ENCODE measurements around the gene MITD1. TPM values are rescaled to one million over a fixed set of nuclear protein-coding genes. Genes with fewer than 3 reads are reported as not detected.

Gene MITD1
- total and polyA plus RNA-seq, 2 of the 13 experiments (the other 11 are each of a cell fraction or from before 2014, with no cell fraction given) = 17.8 to 43.7 TPM

GRCh38 chr2:99158599-99158998, 22.3 kb downstream of the MITD1 start:
- no peaks in the 10 kb centered on the region; a peak in 1 of 5 replicates for H3K27me3 ChIP-seq (ENCODE audit: control insufficient read depth in 1 of 2, insufficient read depth in 2 of 2, low read length in 2 of 2)
- H3K36me3 ChIP-seq (replicated peaks in 1 of 2; ENCODE audit: control insufficient read depth in 1 of 2, insufficient read depth in 2 of 2, low read length in 2 of 2) = peaks cover 0 to 9% of the 10 kb centered on the region in 2 experiments; a peak in 4 of 5 replicates
- ChIA-PET POLR2A (no interaction called here), CTCF (ENCODE audit: low intra/inter-chr PET ratio, low total read pairs) (no interaction called here)
- 97% methylated on average over 5 of the region's 5 CpGs for WGBS (ENCODE audit: low lambda C conversion rate)
- no peak overlapping the region for H3K4me3 ChIP-seq (replicated peaks in 1 of 3; ENCODE audit: insufficient read depth in 1 of 3, low read depth in 2 of 3, low read length in 3 of 3)
- ATAC-seq (no peak), FAIRE-seq (no peak), DNase-seq (ENCODE audit: low spot score) (no peak)
- BruUV-seq (replicated peaks) = no TSS peak
- no peaks in the 10 kb centered on the region for H3K9me3 ChIP-seq (ENCODE audit: low read length)
- no peak overlapping the region for H2AFZ ChIP-seq (ENCODE audit: low read length)
- H3K79me2 ChIP-seq (ENCODE audit: insufficient read depth, low read length) = peaks cover 18% of the 10 kb centered on the region
- in situ Hi-C loops (cut with HindIII; ENCODE audit: extremely low pct_ligation_motif_present, low pct_unique_long_range_greater_than_20kb) = no loop called here
- no peak overlapping the region for H3K4me2 ChIP-seq (ENCODE audit: low read depth, low read length)
- intact Hi-C loops (cut with micrococcal nuclease; ENCODE audit: unreplicated experiment) = no loop called here
- peaks cover 28% of the 10 kb centered on the region for H3K4me1 ChIP-seq (ENCODE audit: insufficient read depth, low read length)
- H4K20me1 ChIP-seq (ENCODE audit: insufficient read depth, low read length) = no peaks in the 10 kb centered on the region
- H3K27ac ChIP-seq (ENCODE audit: extremely low read length, insufficient read depth, low read length) = no peak overlapping the region
- H3K9ac ChIP-seq (ENCODE audit: insufficient read depth, low read depth, low read length) = no peak overlapping the region
- no peak for TF ChIP-seq FOSL2 (CRISPR knock-in tag; IDR thresholded peaks at IDR 0.05)
- TF ChIP-seq THAP9 (CRISPR knock-in tag; IDR thresholded peaks at IDR 0.05; ENCODE audit: borderline replicate concordance) = no peak
- no peak for TF ChIP-seq SRSF1 (optimal IDR thresholded peaks at IDR 0.05; ENCODE audit: low read depth, low read length)
- TF ChIP-seq ZBTB7A (CRISPR knock-in tag; IDR thresholded peaks at IDR 0.05) = no peak
- no peak for TF ChIP-seq FOXK1 (CRISPR knock-in tag; IDR thresholded peaks at IDR 0.05; ENCODE audit: borderline replicate concordance, low read depth)
- TF ChIP-seq ZBTB7B (CRISPR knock-in tag; IDR thresholded peaks at IDR 0.05) = no peak
- no peak for TF ChIP-seq ATF7 (IDR thresholded peaks at IDR 0.05)
- TF ChIP-seq ATF7 (CRISPR knock-in tag; IDR thresholded peaks at IDR 0.05) = no peak
- TF ChIP-seq ZNF703 (CRISPR knock-in tag; IDR thresholded peaks at IDR 0.05; ENCODE audit: borderline replicate concordance) = no peak
- TF ChIP-seq, protein P1, sequence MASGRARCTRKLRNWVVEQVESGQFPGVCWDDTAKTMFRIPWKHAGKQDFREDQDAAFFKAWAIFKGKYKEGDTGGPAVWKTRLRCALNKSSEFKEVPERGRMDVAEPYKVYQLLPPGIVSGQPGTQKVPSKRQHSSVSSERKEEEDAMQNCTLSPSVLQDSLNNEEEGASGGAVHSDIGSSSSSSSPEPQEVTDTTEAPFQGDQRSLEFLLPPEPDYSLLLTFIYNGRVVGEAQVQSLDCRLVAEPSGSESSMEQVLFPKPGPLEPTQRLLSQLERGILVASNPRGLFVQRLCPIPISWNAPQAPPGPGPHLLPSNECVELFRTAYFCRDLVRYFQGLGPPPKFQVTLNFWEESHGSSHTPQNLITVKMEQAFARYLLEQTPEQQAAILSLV (CRISPR knock-in tag; IDR thresholded peaks at IDR 0.05; ENCODE audit: borderline replicate concordance) = no peak
- TF ChIP-seq RBM22 (optimal IDR thresholded peaks at IDR 0.05; ENCODE audit: low read length) = no peak
- no peak for TF ChIP-seq ZNF672 (CRISPR knock-in tag; IDR thresholded peaks at IDR 0.05)
- no peak for TF ChIP-seq ZSCAN30 (CRISPR knock-in tag; IDR thresholded peaks at IDR 0.05)
- TF ChIP-seq, protein P2, sequence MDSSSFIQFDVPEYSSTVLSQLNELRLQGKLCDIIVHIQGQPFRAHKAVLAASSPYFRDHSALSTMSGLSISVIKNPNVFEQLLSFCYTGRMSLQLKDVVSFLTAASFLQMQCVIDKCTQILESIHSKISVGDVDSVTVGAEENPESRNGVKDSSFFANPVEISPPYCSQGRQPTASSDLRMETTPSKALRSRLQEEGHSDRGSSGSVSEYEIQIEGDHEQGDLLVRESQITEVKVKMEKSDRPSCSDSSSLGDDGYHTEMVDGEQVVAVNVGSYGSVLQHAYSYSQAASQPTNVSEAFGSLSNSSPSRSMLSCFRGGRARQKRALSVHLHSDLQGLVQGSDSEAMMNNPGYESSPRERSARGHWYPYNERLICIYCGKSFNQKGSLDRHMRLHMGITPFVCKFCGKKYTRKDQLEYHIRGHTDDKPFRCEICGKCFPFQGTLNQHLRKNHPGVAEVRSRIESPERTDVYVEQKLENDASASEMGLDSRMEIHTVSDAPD (CRISPR knock-in tag; IDR thresholded peaks at IDR 0.05) = no peak
- TF ChIP-seq, protein P3, sequence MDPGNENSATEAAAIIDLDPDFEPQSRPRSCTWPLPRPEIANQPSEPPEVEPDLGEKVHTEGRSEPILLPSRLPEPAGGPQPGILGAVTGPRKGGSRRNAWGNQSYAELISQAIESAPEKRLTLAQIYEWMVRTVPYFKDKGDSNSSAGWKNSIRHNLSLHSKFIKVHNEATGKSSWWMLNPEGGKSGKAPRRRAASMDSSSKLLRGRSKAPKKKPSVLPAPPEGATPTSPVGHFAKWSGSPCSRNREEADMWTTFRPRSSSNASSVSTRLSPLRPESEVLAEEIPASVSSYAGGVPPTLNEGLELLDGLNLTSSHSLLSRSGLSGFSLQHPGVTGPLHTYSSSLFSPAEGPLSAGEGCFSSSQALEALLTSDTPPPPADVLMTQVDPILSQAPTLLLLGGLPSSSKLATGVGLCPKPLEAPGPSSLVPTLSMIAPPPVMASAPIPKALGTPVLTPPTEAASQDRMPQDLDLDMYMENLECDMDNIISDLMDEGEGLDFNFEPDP (CRISPR knock-in tag; conservative IDR thresholded peaks at IDR 0.05) = no peak
- TF ChIP-seq ETV5 (CRISPR knock-in tag; IDR thresholded peaks at IDR 0.05; ENCODE audit: borderline replicate concordance) = no peak
- no peak for TF ChIP-seq BRCA1 (CRISPR knock-in tag; IDR thresholded peaks at IDR 0.05)

Data from HepG2 (cell line).